ENCODE data around the gene AIDA.
"Not testable (repeated sequence)": the region's sequence is repeated elsewhere in the genome, so short reads cannot be mapped to it uniquely, and the experiment has no call there.

The AIDA gene

DNA sequence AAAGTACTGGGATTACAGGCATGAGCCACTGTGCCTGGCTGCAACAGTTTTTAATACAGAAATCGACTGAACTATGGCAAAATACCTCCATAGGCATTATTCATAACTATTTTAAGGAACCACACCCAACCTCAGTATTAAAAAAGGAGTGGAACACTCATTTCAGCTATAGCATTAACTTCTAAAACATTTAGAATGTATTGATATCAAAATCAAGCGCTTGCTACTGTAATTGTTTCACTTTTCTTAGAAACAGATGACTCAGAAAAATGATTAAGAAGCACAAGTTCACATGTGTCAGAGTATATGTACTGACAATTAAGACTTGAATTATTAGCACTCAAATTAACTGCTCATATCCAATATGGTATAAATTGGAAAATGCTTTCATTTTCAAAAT, 15.1 kb downstream of the AIDA start:
- Histone ChIP-seq H3K9me3 (ENCODE audit: low read depth, low read length) (no peaks in the 10 kb centered on the region), H3K9ac (ENCODE audit: insufficient read length) (no peak overlapping the region), H3K27ac (no peak overlapping the region), H3K36me3 (ENCODE audit: insufficient read depth, low read length) (peaks cover 6% of the 10 kb centered on the region; the same call in 1 of the 2 replicates), H3K4me3 (no peak overlapping the region)
- no peak for DNase-seq (ENCODE audit: low read depth, low spot score)
- TF ChIP-seq POLR2AphosphoS5 (IDR thresholded peaks at IDR 0.05; ENCODE audit: borderline replicate concordance, low read depth, low read length) = no peak
- TF ChIP-seq EZH2 (IDR thresholded peaks at IDR 0.05) = no peak
- no peak for TF ChIP-seq FOXP2 (optimal IDR thresholded peaks at IDR 0.05; ENCODE audit: control extremely low read depth, extremely low read length, insufficient read depth)

DNA sequence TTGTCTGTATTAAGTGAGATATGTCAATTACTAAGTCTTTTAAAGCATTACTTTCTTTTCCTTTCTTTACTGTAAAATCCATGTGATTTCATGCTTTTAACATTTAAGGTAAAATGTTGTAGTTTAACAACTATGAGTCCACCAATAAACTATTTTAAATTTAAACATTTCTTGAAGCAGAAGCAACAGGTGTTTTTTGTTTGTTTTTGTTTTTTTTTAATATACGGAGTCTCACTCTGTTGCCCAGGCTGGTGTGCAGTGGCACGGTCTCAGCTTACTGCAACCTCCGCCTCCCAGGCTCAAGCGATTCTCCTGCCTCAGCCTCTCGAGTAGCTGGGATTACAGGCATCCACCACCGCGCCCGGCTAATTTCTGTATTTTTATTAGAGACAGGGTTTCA, 15.6 kb downstream of the AIDA start:
- Histone ChIP-seq H3K9ac (ENCODE audit: insufficient read length) (no peak overlapping the region), H3K36me3 (ENCODE audit: insufficient read depth, low read length) (peaks cover 4% of the 10 kb centered on the region; the same call in 1 of the 2 replicates), H3K4me3 (no peak overlapping the region), H3K9me3 (ENCODE audit: low read depth, low read length) (no peaks in the 10 kb centered on the region), H3K27ac (no peak overlapping the region)
- no peak for TF ChIP-seq FOXP2 (optimal IDR thresholded peaks at IDR 0.05; ENCODE audit: control extremely low read depth, extremely low read length, insufficient read depth)
- TF ChIP-seq EZH2 (IDR thresholded peaks at IDR 0.05) = no peak
- no peak for TF ChIP-seq POLR2AphosphoS5 (IDR thresholded peaks at IDR 0.05; ENCODE audit: borderline replicate concordance, low read depth, low read length)
- no peak for DNase-seq (ENCODE audit: low read depth, low spot score)

DNA sequence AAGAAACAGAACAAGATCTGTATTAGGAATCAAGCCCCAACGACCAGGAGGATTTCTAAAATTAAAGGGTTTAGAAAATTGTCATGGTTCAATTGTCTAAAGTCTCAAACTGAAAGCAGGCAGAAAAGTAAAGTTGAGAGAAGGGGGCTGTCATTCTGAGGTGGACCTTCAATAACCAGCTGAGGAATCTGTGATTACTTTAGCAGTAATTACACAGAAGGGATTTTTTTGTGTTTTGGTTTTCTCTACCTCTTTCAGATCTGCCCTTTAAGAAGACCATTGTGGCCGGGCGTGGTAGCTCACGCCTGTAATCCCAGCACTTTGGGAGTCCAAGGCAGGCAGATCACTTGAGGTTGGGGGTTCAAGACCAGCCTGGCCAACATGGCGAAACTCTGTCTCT, 17.4 kb downstream of the AIDA start:
- DNase-seq (ENCODE audit: low read depth, low spot score) = no peak
- no peak overlapping the region for H3K9ac ChIP-seq (ENCODE audit: insufficient read length)
- H3K9me3 ChIP-seq (ENCODE audit: low read depth, low read length) = no peaks in the 10 kb centered on the region
- H3K36me3 ChIP-seq (ENCODE audit: insufficient read depth, low read length) = 0 out of 2 replicates have a peak, but pooled peaks cover under 1% of the 10 kb centered on the region
- no peak overlapping the region for H3K4me3 ChIP-seq
- TF ChIP-seq EZH2 (IDR thresholded peaks at IDR 0.05) (no peak), POLR2AphosphoS5 (IDR thresholded peaks at IDR 0.05; ENCODE audit: borderline replicate concordance, low read depth, low read length) (no peak), FOXP2 (optimal IDR thresholded peaks at IDR 0.05; ENCODE audit: control extremely low read depth, extremely low read length, insufficient read depth) (no peak)
- H3K27ac ChIP-seq = no peak overlapping the region

DNA sequence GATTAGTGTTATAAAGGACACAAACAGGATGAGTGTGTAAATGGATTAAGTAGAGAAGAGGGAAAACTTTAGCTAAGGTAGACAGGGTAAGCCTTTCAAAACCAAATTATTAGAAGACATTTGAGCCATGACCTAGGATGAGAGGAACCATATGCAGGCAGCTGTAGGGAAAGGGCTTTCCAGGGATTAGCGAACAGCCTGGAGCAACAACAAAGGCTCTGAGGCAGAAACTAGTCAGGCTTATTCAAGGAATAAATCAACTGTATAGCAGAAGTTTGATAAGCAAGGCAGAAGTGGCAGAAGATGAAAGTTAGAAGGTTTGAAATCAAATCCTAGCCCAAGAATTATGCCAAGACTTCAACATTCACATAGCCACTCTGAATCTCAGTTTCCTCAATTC, 21.3 kb downstream of the AIDA start:
- TF ChIP-seq EZH2 (IDR thresholded peaks at IDR 0.05) (no peak), FOXP2 (optimal IDR thresholded peaks at IDR 0.05; ENCODE audit: control extremely low read depth, extremely low read length, insufficient read depth) (no peak), POLR2AphosphoS5 (IDR thresholded peaks at IDR 0.05; ENCODE audit: borderline replicate concordance, low read depth, low read length) (no peak)
- DNase-seq (ENCODE audit: low read depth, low spot score) = no peak
- no peak overlapping the region for H3K27ac ChIP-seq
- no peak overlapping the region for H3K4me3 ChIP-seq
- no peak overlapping the region for H3K9ac ChIP-seq (ENCODE audit: insufficient read length)
- H3K36me3 ChIP-seq (ENCODE audit: insufficient read depth, low read length) = peaks cover 6% of the 10 kb centered on the region
- no peaks in the 10 kb centered on the region for H3K9me3 ChIP-seq (ENCODE audit: low read depth, low read length)

DNA sequence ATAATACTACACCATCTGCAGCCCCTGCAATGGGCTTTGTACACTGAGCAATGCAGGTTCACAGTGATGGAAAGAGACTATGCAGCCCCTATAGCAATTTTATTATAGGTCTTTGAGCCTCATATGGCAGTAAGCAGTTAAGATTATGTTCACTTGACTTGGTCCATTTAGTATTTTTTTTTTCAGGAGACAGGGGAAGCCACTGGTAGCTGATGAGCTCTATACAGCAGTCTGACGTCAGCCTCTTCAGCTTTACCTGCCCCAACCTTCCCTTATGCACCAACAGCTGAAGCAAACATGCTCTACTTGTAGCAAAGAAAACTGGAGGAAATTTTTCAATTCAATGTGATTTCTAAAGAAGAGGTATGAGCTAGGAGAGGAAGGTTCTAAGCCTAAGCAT, 32.2 kb downstream of the AIDA start:
- Histone ChIP-seq H3K9ac (ENCODE audit: insufficient read length) (no peak overlapping the region), H3K9me3 (ENCODE audit: low read depth, low read length) (no peaks in the 10 kb centered on the region), H3K36me3 (ENCODE audit: insufficient read depth, low read length) (no peaks in the 10 kb centered on the region; the same call in 1 of the 2 replicates), H3K4me3 (no peak overlapping the region), H3K27ac (no peak overlapping the region)
- no peak for DNase-seq (ENCODE audit: low read depth, low spot score)
- no peak for TF ChIP-seq EZH2 (IDR thresholded peaks at IDR 0.05)
- no peak for TF ChIP-seq POLR2AphosphoS5 (IDR thresholded peaks at IDR 0.05; ENCODE audit: borderline replicate concordance, low read depth, low read length)
- no peak for TF ChIP-seq FOXP2 (optimal IDR thresholded peaks at IDR 0.05; ENCODE audit: control extremely low read depth, extremely low read length, insufficient read depth)

DNA sequence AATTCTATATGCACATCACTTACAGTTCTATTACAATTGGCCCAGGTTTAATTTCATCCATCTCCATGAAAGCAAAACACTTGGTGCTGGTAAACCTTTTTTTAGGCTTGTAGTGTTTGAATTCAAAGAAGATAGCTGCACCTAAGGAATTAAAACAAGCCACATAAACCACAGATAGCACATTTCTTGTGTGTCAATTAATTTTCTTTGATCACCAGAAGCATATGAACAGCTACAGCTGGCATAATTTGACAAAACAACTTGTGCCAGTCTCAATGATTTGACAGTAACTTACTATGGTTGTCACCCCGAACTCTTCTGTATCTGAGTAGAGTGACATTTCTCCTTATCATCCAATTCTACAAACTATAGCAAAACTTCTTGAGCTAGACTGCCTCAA, 42.2 kb downstream of the AIDA start:
- DNase-seq (ENCODE audit: low read depth, low spot score) = no peak
- H3K27ac ChIP-seq = no peak overlapping the region
- no peak overlapping the region for H3K9ac ChIP-seq (ENCODE audit: insufficient read length)
- TF ChIP-seq POLR2AphosphoS5 (IDR thresholded peaks at IDR 0.05; ENCODE audit: borderline replicate concordance, low read depth, low read length) = no peak
- no peak for TF ChIP-seq FOXP2 (optimal IDR thresholded peaks at IDR 0.05; ENCODE audit: control extremely low read depth, extremely low read length, insufficient read depth)
- no peak for TF ChIP-seq EZH2 (IDR thresholded peaks at IDR 0.05)
- no peaks in the 10 kb centered on the region for H3K9me3 ChIP-seq (ENCODE audit: low read depth, low read length)
- peaks cover 25% of the 10 kb centered on the region for H3K36me3 ChIP-seq (ENCODE audit: insufficient read depth, low read length)
- no peak overlapping the region for H3K4me3 ChIP-seq

DNA sequence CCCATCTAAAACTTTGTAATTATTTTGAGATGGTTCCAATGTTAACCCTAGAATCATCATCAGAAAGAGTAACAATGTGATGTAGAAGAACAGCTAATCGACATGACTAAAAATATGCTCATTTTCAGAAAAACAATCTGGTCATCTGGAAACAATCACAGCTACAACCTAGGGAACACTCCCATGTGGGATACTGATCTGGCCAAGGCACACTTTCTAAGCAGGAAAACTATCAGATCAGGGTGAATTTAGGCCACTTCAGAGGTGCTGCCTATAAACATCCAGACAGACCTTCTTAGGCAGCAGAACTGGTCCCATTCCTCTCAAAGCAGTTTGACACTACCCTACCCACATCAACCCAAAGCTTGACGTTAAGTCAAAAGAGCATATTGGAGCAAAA, 43.2 kb downstream of the AIDA start:
- not testable (repeated sequence) for H3K27ac ChIP-seq; DNase-seq (ENCODE audit: low read depth, low spot score); H3K9ac ChIP-seq (ENCODE audit: insufficient read length); H3K4me3 ChIP-seq; H3K9me3 ChIP-seq (ENCODE audit: low read depth, low read length)
- H3K36me3 ChIP-seq (ENCODE audit: insufficient read depth, low read length) = peaks cover 35% of the 10 kb centered on the region

DNA sequence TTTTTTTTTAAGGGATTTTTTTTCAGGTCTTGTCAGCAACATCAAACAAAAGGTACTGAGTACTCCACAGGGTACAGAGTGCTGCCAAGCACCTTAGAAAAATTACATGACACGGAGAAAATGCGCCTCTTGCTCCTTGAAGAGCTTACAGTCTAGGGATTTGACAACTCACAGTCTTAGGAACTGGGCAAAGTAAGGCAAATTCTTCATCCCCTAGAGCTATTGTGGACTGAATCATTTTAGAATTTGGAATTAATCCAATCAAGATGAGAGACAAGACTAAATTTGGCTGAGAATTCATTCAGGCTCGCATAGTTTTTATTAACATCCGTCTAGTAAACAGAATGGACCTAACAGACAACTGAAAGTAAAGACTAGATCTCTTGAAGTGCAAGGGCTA, 44.1 kb downstream of the AIDA start:
- H3K4me3 ChIP-seq; DNase-seq (ENCODE audit: low read depth, low spot score); H3K9me3 ChIP-seq (ENCODE audit: low read depth, low read length); H3K9ac ChIP-seq (ENCODE audit: insufficient read length); H3K27ac ChIP-seq: not testable (repeated sequence)
- peaks cover 44% of the 10 kb centered on the region for H3K36me3 ChIP-seq (ENCODE audit: insufficient read depth, low read length)

DNA sequence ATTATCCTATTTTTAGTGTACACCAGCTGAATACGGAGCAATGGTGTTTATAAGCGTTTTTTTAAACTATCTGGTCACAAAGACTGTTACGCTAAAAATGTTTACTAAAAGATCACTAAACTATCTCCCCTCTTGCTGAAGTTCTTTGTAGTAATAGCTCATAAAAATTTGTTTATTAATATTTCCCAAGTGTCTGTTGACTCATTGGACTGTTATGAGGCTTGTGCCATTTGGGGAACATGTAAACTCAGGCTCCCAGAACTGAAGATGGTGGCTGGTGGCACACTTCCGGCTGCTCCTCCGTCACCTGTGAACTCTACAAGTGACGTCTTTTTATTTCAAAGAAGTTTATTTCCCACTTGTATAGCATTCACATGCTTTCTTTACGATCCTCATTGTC, 46.3 kb downstream of the AIDA start:
- Histone ChIP-seq H3K9ac (ENCODE audit: insufficient read length) (no peak overlapping the region), H3K27ac (no peak overlapping the region), H3K4me3 (no peak overlapping the region), H3K36me3 (ENCODE audit: insufficient read depth, low read length) (peaks cover 66% of the 10 kb centered on the region), H3K9me3 (ENCODE audit: low read depth, low read length) (no peaks in the 10 kb centered on the region)
- DNase-seq (ENCODE audit: low read depth, low spot score) = no peak
- no peak for TF ChIP-seq FOXP2 (optimal IDR thresholded peaks at IDR 0.05; ENCODE audit: control extremely low read depth, extremely low read length, insufficient read depth)
- TF ChIP-seq POLR2AphosphoS5 (IDR thresholded peaks at IDR 0.05; ENCODE audit: borderline replicate concordance, low read depth, low read length) = no peak
- no peak for TF ChIP-seq EZH2 (IDR thresholded peaks at IDR 0.05)
